Measurements from ENCODE around the gene GPHN.

GRCh38 chr14:66790101-66790500 is 282.2 kb downstream of the GPHN start:
- TF ChIP-seq POLR2A (IDR thresholded peaks at IDR 0.05) (no peak), CTCF (IDR thresholded peaks at IDR 0.05) (no peak)

All from right lobe of liver (tissue), 4 donors.